Measurements from ENCODE around the gene JAK1. TPM values are rescaled to one million over a fixed set of nuclear protein-coding genes. Genes with fewer than 3 reads are reported as not detected.

The JAK1 gene
- total RNA-seq, 6 experiments from 2014 or later = 48.0 to 71.6 (median 66.5) TPM

DNA sequence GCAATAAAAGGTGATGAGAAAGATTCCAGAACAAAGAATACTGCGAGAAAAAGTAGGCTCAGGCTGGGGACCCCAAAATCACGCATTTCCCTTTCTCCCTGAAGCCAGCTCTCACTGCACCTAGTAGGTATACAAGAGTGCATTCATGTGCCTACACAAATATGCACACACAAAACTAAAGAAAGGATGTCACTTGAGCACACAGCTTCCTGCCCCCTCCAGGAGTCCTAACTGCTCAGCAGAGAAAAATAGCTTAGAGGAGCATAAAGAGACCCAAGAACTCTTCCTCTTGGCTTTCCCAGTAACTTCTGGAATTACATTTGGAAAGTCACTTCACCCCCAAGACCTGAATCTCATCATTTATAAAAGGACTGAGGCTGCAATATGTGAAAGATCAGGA, 38.0 kb downstream of the JAK1 start:
- peaks cover 0 to 29% (median 5%) of the 10 kb centered on the region in 4 donors for H3K4me1 ChIP-seq
- peak in 1 of 4 donors; percentile 21 for ATAC-seq
- H3K27ac ChIP-seq = no peak overlapping the region
- no peaks in the 10 kb centered on the region for H3K27me3 ChIP-seq
- H3K9me3 ChIP-seq = no peaks in the 10 kb centered on the region
- no peaks in the 10 kb centered on the region for H3K36me3 ChIP-seq
- intact Hi-C loops (cut with DNase I) = no loop called here
- H3K4me3 ChIP-seq = no peak overlapping the region
- TF ChIP-seq, protein P1, sequence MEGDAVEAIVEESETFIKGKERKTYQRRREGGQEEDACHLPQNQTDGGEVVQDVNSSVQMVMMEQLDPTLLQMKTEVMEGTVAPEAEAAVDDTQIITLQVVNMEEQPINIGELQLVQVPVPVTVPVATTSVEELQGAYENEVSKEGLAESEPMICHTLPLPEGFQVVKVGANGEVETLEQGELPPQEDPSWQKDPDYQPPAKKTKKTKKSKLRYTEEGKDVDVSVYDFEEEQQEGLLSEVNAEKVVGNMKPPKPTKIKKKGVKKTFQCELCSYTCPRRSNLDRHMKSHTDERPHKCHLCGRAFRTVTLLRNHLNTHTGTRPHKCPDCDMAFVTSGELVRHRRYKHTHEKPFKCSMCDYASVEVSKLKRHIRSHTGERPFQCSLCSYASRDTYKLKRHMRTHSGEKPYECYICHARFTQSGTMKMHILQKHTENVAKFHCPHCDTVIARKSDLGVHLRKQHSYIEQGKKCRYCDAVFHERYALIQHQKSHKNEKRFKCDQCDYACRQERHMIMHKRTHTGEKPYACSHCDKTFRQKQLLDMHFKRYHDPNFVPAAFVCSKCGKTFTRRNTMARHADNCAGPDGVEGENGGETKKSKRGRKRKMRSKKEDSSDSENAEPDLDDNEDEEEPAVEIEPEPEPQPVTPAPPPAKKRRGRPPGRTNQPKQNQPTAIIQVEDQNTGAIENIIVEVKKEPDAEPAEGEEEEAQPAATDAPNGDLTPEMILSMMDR (IDR thresholded peaks at IDR 0.05) = no peak
- no peak for TF ChIP-seq POLR2A (IDR thresholded peaks at IDR 0.05)
- WGBS (ENCODE audit: insufficient coverage, low coverage, low lambda C conversion rate, missing lambda C conversion rate) = 100% methylated on average over 1 of the region's 2 CpGs
- DNase-seq = no peak

GRCh38 chr1:64925594-64925993, 40.8 kb downstream of the JAK1 start:
- H3K27me3 ChIP-seq = no peaks in the 10 kb centered on the region
- DNase-seq (no peak), ATAC-seq (no peak)
- intact Hi-C loops (cut with DNase I) = no loop called here
- peaks cover 0 to 33% (median 7%) of the 10 kb centered on the region in 4 donors for H3K4me1 ChIP-seq
- no peaks in the 10 kb centered on the region for H3K9me3 ChIP-seq
- TF ChIP-seq, protein P1 (IDR thresholded peaks at IDR 0.05) = no peak
- no peak for TF ChIP-seq POLR2A (IDR thresholded peaks at IDR 0.05)
- no CpG with 5 or more reads among the region's 2 CpGs for WGBS (ENCODE audit: insufficient coverage, low coverage, low lambda C conversion rate, missing lambda C conversion rate)
- no peak overlapping the region for H3K4me3 ChIP-seq
- no peak overlapping the region for H3K27ac ChIP-seq
- no peaks in the 10 kb centered on the region for H3K36me3 ChIP-seq

- no peaks in the 10 kb centered on the region for H3K27me3 ChIP-seq
- intact Hi-C loops (cut with DNase I) = no loop called here
- peaks cover 0 to 33% (median 5%) of the 10 kb centered on the region in 4 donors for H3K4me1 ChIP-seq
- no peaks in the 10 kb centered on the region for H3K9me3 ChIP-seq
- TF ChIP-seq, protein P1 (IDR thresholded peaks at IDR 0.05) = no peak
- no peak for TF ChIP-seq POLR2A (IDR thresholded peaks at IDR 0.05)
- DNase-seq (no peak), ATAC-seq (no peak)
- no peak overlapping the region for H3K4me3 ChIP-seq
- H3K36me3 ChIP-seq = no peaks in the 10 kb centered on the region
- H3K27ac ChIP-seq = no peak overlapping the region
- 42% methylated on average over 2 of the region's 2 CpGs for WGBS (ENCODE audit: insufficient coverage, low coverage, low lambda C conversion rate, missing lambda C conversion rate)
Measured at GRCh38 chr1:64923294-64923718, 43.0 kb downstream of the JAK1 start.

DNA sequence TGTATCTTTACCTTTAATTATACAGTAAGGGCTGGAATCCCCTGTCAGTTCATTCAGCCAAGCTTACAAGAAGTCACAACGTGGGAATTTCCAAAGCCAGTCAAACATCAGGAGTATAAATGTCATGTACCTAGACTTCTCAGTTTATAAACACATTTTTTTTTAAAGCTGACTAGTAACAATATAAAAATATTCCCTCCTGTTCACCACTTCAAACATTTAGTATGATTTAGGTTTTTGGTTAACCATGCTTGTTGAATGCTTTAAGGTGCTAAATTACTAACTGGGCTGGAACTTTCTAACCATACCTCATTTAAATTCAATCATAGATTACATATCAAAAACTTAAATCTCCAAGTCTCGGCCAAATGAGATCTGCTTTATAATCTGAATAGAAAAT, 44.0 kb downstream of the JAK1 start:
- DNase-seq (no peak), ATAC-seq (peak in 1 of 4 donors; percentile 11)
- Histone ChIP-seq H3K27ac (no peak overlapping the region), H3K36me3 (no peaks in the 10 kb centered on the region), H3K4me3 (no peak overlapping the region), H3K4me1 (peaks cover 0 to 37% (median 7%) of the 10 kb centered on the region in 4 donors), H3K27me3 (no peaks in the 10 kb centered on the region), H3K9me3 (no peaks in the 10 kb centered on the region)
- TF ChIP-seq, protein P1 (IDR thresholded peaks at IDR 0.05) = no peak
- WGBS (ENCODE audit: insufficient coverage, low coverage, low lambda C conversion rate, missing lambda C conversion rate) = 43% methylated on average over 2 of the region's 2 CpGs
- intact Hi-C loops (cut with DNase I) = no loop called here

DNA sequence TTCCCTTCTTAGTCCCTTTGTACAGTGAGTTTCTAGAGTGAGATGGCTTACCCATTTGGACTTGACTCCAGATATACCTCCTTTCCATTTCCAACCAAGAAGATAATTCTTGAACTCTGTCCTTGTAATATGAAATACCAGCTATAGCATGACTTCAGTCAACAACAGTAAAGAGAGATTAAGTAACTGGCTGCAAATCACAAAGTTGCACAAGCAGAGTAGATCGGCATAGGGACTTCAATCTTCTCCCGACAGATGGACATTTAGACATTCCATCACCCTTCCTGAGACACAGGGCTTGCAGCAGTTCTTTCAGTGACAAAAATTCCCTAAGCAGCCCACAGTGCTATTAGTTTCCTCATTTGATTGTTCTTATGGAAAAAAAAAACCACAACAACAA, 44.6 kb downstream of the JAK1 start:
- no peaks in the 10 kb centered on the region for H3K9me3 ChIP-seq
- H3K4me3 ChIP-seq = no peak overlapping the region
- DNase-seq (no peak), ATAC-seq (peak in 3 of 4 donors; percentile 17 to 28 (median 23))
- intact Hi-C loops (cut with DNase I) = no loop called here
- peaks cover 0 to 43% (median 10%) of the 10 kb centered on the region in 4 donors for H3K4me1 ChIP-seq
- H3K36me3 ChIP-seq = no peaks in the 10 kb centered on the region
- WGBS (ENCODE audit: insufficient coverage, low coverage, low lambda C conversion rate, missing lambda C conversion rate) = 6% methylated on average over 2 of the region's 2 CpGs
- H3K27me3 ChIP-seq = no peaks in the 10 kb centered on the region
- H3K27ac ChIP-seq = no peak overlapping the region
- TF ChIP-seq, protein P1 (IDR thresholded peaks at IDR 0.05) = no peak
- no peak for TF ChIP-seq POLR2A (IDR thresholded peaks at IDR 0.05)
